HL-60 (cell line): ENCODE data around the gene OLAH.

Experiments used
- POLR2AphosphoS5 ChIP-seq: IDR thresholded peaks from 2 replicates; pipeline ENCODE4 v1.6.1; 2012; ENCODE audit warnings: low read depth
- SPI1 ChIP-seq: IDR thresholded peaks from 2 replicates; pipeline ENCODE4 v1.6.1; 2012; ENCODE audit warnings: low read depth, mild to moderate bottlenecking, borderline replicate concordance
- TF ChIP-seq, protein P1 (sequence below): IDR thresholded peaks from one replicate; pipeline ENCODE4 v1.5.1; 2011; ENCODE audit warnings: low read length, control low read depth, inconsistent platforms; ENCODE audit not compliant: insufficient read depth
- TF ChIP-seq, protein P2 (sequence below): IDR thresholded peaks from 2 replicates; pipeline ENCODE4 v1.6.1; 2012; ENCODE audit warnings: low read depth; ENCODE audit not compliant: insufficient replicate concordance

- TF ChIP-seq, protein P1, sequence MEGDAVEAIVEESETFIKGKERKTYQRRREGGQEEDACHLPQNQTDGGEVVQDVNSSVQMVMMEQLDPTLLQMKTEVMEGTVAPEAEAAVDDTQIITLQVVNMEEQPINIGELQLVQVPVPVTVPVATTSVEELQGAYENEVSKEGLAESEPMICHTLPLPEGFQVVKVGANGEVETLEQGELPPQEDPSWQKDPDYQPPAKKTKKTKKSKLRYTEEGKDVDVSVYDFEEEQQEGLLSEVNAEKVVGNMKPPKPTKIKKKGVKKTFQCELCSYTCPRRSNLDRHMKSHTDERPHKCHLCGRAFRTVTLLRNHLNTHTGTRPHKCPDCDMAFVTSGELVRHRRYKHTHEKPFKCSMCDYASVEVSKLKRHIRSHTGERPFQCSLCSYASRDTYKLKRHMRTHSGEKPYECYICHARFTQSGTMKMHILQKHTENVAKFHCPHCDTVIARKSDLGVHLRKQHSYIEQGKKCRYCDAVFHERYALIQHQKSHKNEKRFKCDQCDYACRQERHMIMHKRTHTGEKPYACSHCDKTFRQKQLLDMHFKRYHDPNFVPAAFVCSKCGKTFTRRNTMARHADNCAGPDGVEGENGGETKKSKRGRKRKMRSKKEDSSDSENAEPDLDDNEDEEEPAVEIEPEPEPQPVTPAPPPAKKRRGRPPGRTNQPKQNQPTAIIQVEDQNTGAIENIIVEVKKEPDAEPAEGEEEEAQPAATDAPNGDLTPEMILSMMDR, result peak; percentile 46
- TF ChIP-seq POLR2AphosphoS5 (no peak), SPI1 (no peak)
- TF ChIP-seq, protein P2, sequence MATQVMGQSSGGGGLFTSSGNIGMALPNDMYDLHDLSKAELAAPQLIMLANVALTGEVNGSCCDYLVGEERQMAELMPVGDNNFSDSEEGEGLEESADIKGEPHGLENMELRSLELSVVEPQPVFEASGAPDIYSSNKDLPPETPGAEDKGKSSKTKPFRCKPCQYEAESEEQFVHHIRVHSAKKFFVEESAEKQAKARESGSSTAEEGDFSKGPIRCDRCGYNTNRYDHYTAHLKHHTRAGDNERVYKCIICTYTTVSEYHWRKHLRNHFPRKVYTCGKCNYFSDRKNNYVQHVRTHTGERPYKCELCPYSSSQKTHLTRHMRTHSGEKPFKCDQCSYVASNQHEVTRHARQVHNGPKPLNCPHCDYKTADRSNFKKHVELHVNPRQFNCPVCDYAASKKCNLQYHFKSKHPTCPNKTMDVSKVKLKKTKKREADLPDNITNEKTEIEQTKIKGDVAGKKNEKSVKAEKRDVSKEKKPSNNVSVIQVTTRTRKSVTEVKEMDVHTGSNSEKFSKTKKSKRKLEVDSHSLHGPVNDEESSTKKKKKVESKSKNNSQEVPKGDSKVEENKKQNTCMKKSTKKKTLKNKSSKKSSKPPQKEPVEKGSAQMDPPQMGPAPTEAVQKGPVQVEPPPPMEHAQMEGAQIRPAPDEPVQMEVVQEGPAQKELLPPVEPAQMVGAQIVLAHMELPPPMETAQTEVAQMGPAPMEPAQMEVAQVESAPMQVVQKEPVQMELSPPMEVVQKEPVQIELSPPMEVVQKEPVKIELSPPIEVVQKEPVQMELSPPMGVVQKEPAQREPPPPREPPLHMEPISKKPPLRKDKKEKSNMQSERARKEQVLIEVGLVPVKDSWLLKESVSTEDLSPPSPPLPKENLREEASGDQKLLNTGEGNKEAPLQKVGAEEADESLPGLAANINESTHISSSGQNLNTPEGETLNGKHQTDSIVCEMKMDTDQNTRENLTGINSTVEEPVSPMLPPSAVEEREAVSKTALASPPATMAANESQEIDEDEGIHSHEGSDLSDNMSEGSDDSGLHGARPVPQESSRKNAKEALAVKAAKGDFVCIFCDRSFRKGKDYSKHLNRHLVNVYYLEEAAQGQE, result no peak
Measured at GRCh38 chr10:15106352-15107013, 62.7 kb downstream of the OLAH start.
